ENCODE measurements around the gene TMEM154. TPM values are rescaled to one million over a fixed set of nuclear protein-coding genes. Genes with fewer than 3 reads are reported as not detected.

TMEM154 gene
- total RNA-seq, 3 donors from 2014 or later (not counting 1 experiment from before 2014, with no cell fraction given): 9.8 to 45.4 (median 10.5) TPM

- Mint-ChIP-seq H3K4me1 (peaks cover 12 to 36% of the 10 kb centered on the region in 2 donors), H3K36me3 (no peaks in the 10 kb centered on the region), H3K27me3 (ENCODE audit: low read depth in 2 of 2) (no peaks in the 10 kb centered on the region), H3K9me3 (no peaks in the 10 kb centered on the region), H3K4me3 (no peak overlapping the region), H3K27ac (no peak overlapping the region)
- Histone ChIP-seq H3K36me3 (ENCODE audit: control insufficient read depth, insufficient read depth, low read length) (no peaks in the 10 kb centered on the region), H3K4me3 (ENCODE audit: low read length) (no peak overlapping the region), H3K27ac (ENCODE audit: low read length) (no peak overlapping the region), H3K9me3 (ENCODE audit: control insufficient read depth, insufficient read depth, low read length) (no peaks in the 10 kb centered on the region), H3K27me3 (ENCODE audit: control insufficient read depth, insufficient read depth, low read length) (no peaks in the 10 kb centered on the region), H3K4me1 (ENCODE audit: control insufficient read depth, insufficient read depth, low read length) (peaks cover 16% of the 10 kb centered on the region)
- DNase-seq (no peak), ATAC-seq (no peak)
- TF ChIP-seq, protein P1, sequence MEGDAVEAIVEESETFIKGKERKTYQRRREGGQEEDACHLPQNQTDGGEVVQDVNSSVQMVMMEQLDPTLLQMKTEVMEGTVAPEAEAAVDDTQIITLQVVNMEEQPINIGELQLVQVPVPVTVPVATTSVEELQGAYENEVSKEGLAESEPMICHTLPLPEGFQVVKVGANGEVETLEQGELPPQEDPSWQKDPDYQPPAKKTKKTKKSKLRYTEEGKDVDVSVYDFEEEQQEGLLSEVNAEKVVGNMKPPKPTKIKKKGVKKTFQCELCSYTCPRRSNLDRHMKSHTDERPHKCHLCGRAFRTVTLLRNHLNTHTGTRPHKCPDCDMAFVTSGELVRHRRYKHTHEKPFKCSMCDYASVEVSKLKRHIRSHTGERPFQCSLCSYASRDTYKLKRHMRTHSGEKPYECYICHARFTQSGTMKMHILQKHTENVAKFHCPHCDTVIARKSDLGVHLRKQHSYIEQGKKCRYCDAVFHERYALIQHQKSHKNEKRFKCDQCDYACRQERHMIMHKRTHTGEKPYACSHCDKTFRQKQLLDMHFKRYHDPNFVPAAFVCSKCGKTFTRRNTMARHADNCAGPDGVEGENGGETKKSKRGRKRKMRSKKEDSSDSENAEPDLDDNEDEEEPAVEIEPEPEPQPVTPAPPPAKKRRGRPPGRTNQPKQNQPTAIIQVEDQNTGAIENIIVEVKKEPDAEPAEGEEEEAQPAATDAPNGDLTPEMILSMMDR (IDR thresholded peaks at IDR 0.05): no peak
- WGBS (ENCODE audit: insufficient coverage): 91% methylated on average over 8 of the region's 9 CpGs
- intact Hi-C loops (cut with micrococcal nuclease): no loop called here
Observed at GRCh38 chr4:152682143-152682941, 2.5 kb upstream of the TMEM154 start.

DNA sequence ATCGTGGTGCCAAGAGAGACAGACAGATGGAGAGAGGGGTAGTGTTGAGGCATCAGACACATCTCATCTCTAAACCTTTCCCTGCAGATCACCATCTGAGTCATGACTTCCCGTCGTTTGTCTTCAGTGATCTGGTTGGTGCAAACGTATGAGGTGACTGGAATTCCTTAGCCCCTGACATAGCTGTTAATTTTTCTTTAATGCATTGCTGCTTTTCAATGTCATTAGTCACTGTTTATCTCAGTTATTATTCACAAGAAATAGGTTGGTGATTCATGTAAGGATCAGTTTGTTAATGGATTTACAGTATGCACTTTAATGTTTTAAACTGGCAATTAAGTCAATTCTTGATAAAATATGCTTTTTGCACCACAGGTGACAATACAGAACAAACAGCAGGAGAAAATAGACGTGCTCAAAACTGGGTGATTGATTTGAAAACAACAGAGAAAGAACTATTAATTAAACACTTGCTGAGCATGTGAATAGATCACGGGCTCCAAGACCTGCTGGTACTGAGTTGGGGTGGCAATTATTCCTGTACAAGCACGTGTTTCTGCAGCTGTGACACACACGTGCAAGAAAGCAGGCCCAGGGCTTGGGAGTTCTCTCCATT lies 1.3 kb upstream of the TMEM154 start:
- Histone ChIP-seq H3K9me3 (ENCODE audit: control insufficient read depth, insufficient read depth, low read length) (no peaks in the 10 kb centered on the region), H3K4me3 (ENCODE audit: low read length) (no peak overlapping the region), H3K36me3 (ENCODE audit: control insufficient read depth, insufficient read depth, low read length) (no peaks in the 10 kb centered on the region), H3K27me3 (ENCODE audit: control insufficient read depth, insufficient read depth, low read length) (no peaks in the 10 kb centered on the region), H3K27ac (ENCODE audit: low read length) (no peak overlapping the region), H3K4me1 (ENCODE audit: control insufficient read depth, insufficient read depth, low read length) (peaks cover 16% of the 10 kb centered on the region)
- Mint-ChIP-seq H3K9me3 (no peaks in the 10 kb centered on the region), H3K4me1 (peaks cover 12 to 26% of the 10 kb centered on the region in 2 donors), H3K27me3 (ENCODE audit: low read depth in 2 of 2) (no peaks in the 10 kb centered on the region), H3K36me3 (no peaks in the 10 kb centered on the region), H3K27ac (no peak overlapping the region), H3K4me3 (no peak overlapping the region)
- TF ChIP-seq, protein P1 (IDR thresholded peaks at IDR 0.05): no peak
- intact Hi-C loops (cut with micrococcal nuclease): no loop called here
- ATAC-seq: no peak
- peak in 1 of 2 donors; percentile 8 for DNase-seq
- WGBS (ENCODE audit: insufficient coverage): 77% methylated on average over 7 of the region's 8 CpGs

DNA sequence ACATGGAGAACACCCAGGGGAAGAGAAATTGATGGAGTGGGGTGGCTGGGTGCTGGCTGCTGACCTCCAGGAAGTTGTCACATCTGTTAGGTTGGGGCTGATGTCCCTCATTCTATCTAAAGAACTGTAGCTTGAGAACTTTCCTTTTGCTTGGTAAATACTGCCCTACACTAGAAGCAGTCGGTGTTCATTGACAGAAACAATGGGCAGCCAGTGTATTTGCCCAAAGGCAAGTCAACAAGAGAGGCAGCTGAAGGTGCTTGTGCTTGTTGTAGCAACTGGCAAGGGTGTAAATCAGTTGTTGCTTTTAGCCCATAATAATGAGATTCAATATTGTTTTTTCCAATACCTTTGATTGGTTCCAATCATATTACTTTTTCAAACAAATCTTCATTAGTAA lies 956 bp downstream of the TMEM154 start:
- H3K36me3 ChIP-seq (ENCODE audit: control insufficient read depth, insufficient read depth, low read length): no peaks in the 10 kb centered on the region
- peak overlapping the region; percentile 74 for H3K4me3 ChIP-seq (ENCODE audit: low read length)
- peaks cover 12 to 31% of the 10 kb centered on the region in 2 donors for H3K4me1 Mint-ChIP-seq

More for the DNA sequence above, 956 bp downstream of the TMEM154 start:
- peak overlapping the region; percentile 41 to 84 for H3K27ac Mint-ChIP-seq
- DNase-seq (peak in 1 of 2 donors; percentile 12), ATAC-seq (no peak)
- H3K4me3 Mint-ChIP-seq: peak overlapping the region; percentile 93
- TF ChIP-seq, protein P1 (IDR thresholded peaks at IDR 0.05): no peak
- no peaks in the 10 kb centered on the region for H3K36me3 Mint-ChIP-seq
- no peaks in the 10 kb centered on the region for H3K27me3 ChIP-seq (ENCODE audit: control insufficient read depth, insufficient read depth, low read length)
- intact Hi-C loops (cut with micrococcal nuclease): no loop called here
- no peaks in the 10 kb centered on the region for H3K27me3 Mint-ChIP-seq (ENCODE audit: low read depth in 2 of 2)
- H3K9me3 Mint-ChIP-seq: no peaks in the 10 kb centered on the region
- H3K27ac ChIP-seq (ENCODE audit: low read length): no peak overlapping the region
- H3K4me1 ChIP-seq (ENCODE audit: control insufficient read depth, insufficient read depth, low read length): peaks cover 16% of the 10 kb centered on the region
- 100% methylated on average over 1 of the region's 1 CpG for WGBS (ENCODE audit: insufficient coverage)
- H3K9me3 ChIP-seq (ENCODE audit: control insufficient read depth, insufficient read depth, low read length): no peaks in the 10 kb centered on the region

Measured in natural killer cell (primary cell).